AG04450 (cell line): ENCODE results near the gene PPP1R9B. TPM values are rescaled to one million over a fixed set of nuclear protein-coding genes. Genes with fewer than 3 reads are reported as not detected.

Source experiments
- CTCF ChIA-PET: fragments of 300-600, 350-600 bp; formaldehyde crosslinking; extraction: SDS; loops from one replicate; lab custom pipeline; 2022; ENCODE audit warnings: antibody characterized with exemption, inconsistent platforms; lab: Charles Lee
- POLR2A ChIA-PET: fragments of 350-600 bp; formaldehyde crosslinking; extraction: SDS; loops from one replicate; lab custom pipeline; 2021; ENCODE audit warnings: antibody characterized with exemption, inconsistent platforms; lab: Yijun Ruan, JAX
- DNase-seq: peaks from one replicate; pipeline ENCODE4 v3.0.0-alpha.2; 2011; ENCODE audit warnings: low read depth, low spot score
- H3K27ac ChIP-seq: one replicate; pipeline ENCODE4 v1.5.1; 2012; ENCODE audit warnings: low read depth, low read length, control low read depth
- H3K27me3 ChIP-seq: one replicate; pipeline ENCODE4 v1.6.0; 2012; ENCODE audit warnings: low read length; ENCODE audit not compliant: control insufficient read depth, insufficient read depth
- H3K4me3 ChIP-seq: 2 replicates; pipeline ENCODE4 v1.5.1; 2011; ENCODE audit warnings: mild to moderate bottlenecking, low read depth, low read length, control low read depth
- H3K9me3 ChIP-seq: 2 replicates; pipeline ENCODE4 v1.5.1; 2012; ENCODE audit warnings: low read length; ENCODE audit not compliant: control insufficient read depth, insufficient read depth
- CTCF ChIP-seq: IDR thresholded peaks from 2 replicates; pipeline ENCODE4 v1.5.1; 2011; ENCODE audit warnings: low read depth, low read length, control low read depth, inconsistent platforms
- polyA plus RNA-seq: library from polyadenylated mRNA; depleted of rRNA; stranded (reverse); fragments of >200 nt; gene quantifications from 2 replicates; pipeline ENCODE4 v1.2.3, GENCODE V29; 2011

Gene PPP1R9B
- polyA plus RNA-seq, 1 experiment = 18.2 TPM

- no peak for DNase-seq
- TF ChIP-seq CTCF = no peak
- POLR2A ChIA-PET = interaction anchor here (0.5 to 0.6 kb wide), 2 partner anchors 29 to 111 kb away, joined by 3 to 9 read pairs; partner anchors contain the start of gene SAMD14
- no peaks in the 10 kb centered on the region for H3K27me3 ChIP-seq
- no peak overlapping the region for H3K4me3 ChIP-seq
- H3K9me3 ChIP-seq = no peaks in the 10 kb centered on the region
- no peak overlapping the region for H3K27ac ChIP-seq
- CTCF ChIA-PET = interaction anchor here (0.7 to 0.8 kb wide), 2 partner anchors 9 to 197 kb away, joined by 3 read pairs; no protein-coding TSS in a partner anchor
Measured at GRCh38 chr17:50100921-50101345, 49.5 kb downstream of the PPP1R9B start.

GRCh38 chr17:50100480-50100883 is 50.0 kb downstream of the PPP1R9B start:
- peak overlapping the region; percentile 47 for H3K27ac ChIP-seq
- ChIA-PET CTCF (interaction anchor here (0.7 to 0.8 kb wide), 2 partner anchors 9 to 197 kb away, joined by 3 read pairs; no protein-coding TSS in a partner anchor), POLR2A (no interaction called here)

GRCh38 chr17:50099003-50099402 is 51.5 kb downstream of the PPP1R9B start:
- no peaks in the 10 kb centered on the region for H3K9me3 ChIP-seq
- ChIA-PET CTCF (interaction anchor here (1.0 to 1.4 kb wide), 2 partner anchors 12 to 72 kb away, joined by 3 to 5 read pairs; no protein-coding TSS in a partner anchor), POLR2A (no interaction called here)
- H3K27ac ChIP-seq = no peak overlapping the region
- H3K27me3 ChIP-seq = no peaks in the 10 kb centered on the region
- TF ChIP-seq CTCF = no peak
- no peak for DNase-seq
- no peak overlapping the region for H3K4me3 ChIP-seq

More at GRCh38 chr17:50100480-50100883, 50.0 kb downstream of the PPP1R9B start:
- no peak overlapping the region for H3K4me3 ChIP-seq
- no peak for TF ChIP-seq CTCF
- H3K27me3 ChIP-seq = no peaks in the 10 kb centered on the region
- H3K9me3 ChIP-seq = no peaks in the 10 kb centered on the region
- no peak for DNase-seq

- no peaks in the 10 kb centered on the region for H3K9me3 ChIP-seq
- no peak overlapping the region for H3K4me3 ChIP-seq
- H3K27me3 ChIP-seq = no peaks in the 10 kb centered on the region
- TF ChIP-seq CTCF = no peak
- DNase-seq = no peak
- ChIA-PET POLR2A (no interaction called here), CTCF (interaction anchor here (0.8 to 1.4 kb wide), 2 partner anchors 12 to 18 kb away, joined by 3 read pairs; no protein-coding TSS in a partner anchor)
- H3K27ac ChIP-seq = no peak overlapping the region
Measured at GRCh38 chr17:50098583-50098982, 51.9 kb downstream of the PPP1R9B start.

DNA sequence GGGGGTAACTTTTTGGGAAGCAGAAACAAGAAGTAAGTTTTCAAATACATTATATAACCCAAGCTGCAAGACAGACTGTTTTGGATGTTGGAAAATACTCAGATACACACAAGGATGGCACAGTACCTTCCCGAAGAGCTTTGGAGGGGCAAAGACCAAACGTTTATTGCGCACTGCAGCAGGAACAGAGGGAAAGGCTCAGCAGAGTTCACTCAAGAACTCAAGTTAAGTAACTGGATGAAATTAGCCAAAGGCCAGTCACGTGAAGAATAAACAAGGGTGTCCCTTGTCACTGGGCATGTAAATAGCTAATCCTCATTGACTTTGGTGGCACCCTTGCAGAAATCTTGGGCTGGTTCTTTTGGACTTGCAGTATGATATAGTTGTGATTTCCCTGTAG is 52.6 kb downstream of the PPP1R9B start:
- POLR2A ChIA-PET = no interaction called here
- Histone ChIP-seq H3K27ac (no peak overlapping the region), H3K27me3 (no peaks in the 10 kb centered on the region), H3K9me3 (no peaks in the 10 kb centered on the region), H3K4me3 (no peak overlapping the region)
- TF ChIP-seq CTCF = no peak
- CTCF ChIA-PET = interaction anchor here (0.6 to 0.8 kb wide), 2 partner anchors 18 to 201 kb away, joined by 3 to 9 read pairs; no protein-coding TSS in a partner anchor
- no peak for DNase-seq
